Neural cell (in vitro differentiated cells): ENCODE measurements around the gene MCFD2. TPM values are rescaled to one million over a fixed set of nuclear protein-coding genes. Genes with fewer than 3 reads are reported as not detected.

Experiments used
- H2AFZ ChIP-seq: fragments of 200-600, 300-800 bp; sonication (generic), shearing (Covaris generic); 2 replicates; pipeline ENCODE4 v1.6.0; 2014; ENCODE audit warnings: low read depth, mild to moderate bottlenecking, antibody characterized with exemption, low read length, moderate library complexity
- H3F3A ChIP-seq: fragments of 200-600 bp; shearing (Covaris generic); 2 replicates; pipeline ENCODE4 v1.6.1; 2016; ENCODE audit warnings: mild to moderate bottlenecking, moderate library complexity, mixed read lengths, antibody characterized with exemption, low read length; ENCODE audit not compliant: insufficient read depth, poor library complexity, severe bottlenecking
- H3K27ac ChIP-seq: fragments of 200-600, 300-800 bp; sonication (generic), shearing (Covaris generic); 2 replicates; pipeline ENCODE4 v1.5.1; 2014; ENCODE audit warnings: mild to moderate bottlenecking, low read length, moderate library complexity
- H3K27me3 ChIP-seq: fragments of 300-800, 200-600 bp; sonication (generic), shearing (Covaris generic); 2 replicates; pipeline ENCODE4 v1.6.0; 2014; ENCODE audit warnings: mild to moderate bottlenecking, low read depth, low read length, moderate library complexity; ENCODE audit not compliant: insufficient read depth
- H3K36me3 ChIP-seq: fragments of 300-800, 200-600 bp; sonication (generic), shearing (Covaris generic); 2 replicates; pipeline ENCODE4 v1.5.1; 2014; ENCODE audit warnings: mild to moderate bottlenecking, antibody characterized with exemption, low read length, moderate library complexity; ENCODE audit not compliant: insufficient read depth
- H3K4me2 ChIP-seq: fragments of 300-800, 200-600 bp; sonication (generic), shearing (Covaris generic); 2 replicates; pipeline ENCODE4 v1.6.0; 2014; ENCODE audit warnings: mild to moderate bottlenecking, low read length
- H3K4me3 ChIP-seq: fragments of 300-800, 200-600 bp; sonication (generic), shearing (Covaris generic); 2 replicates; pipeline ENCODE4 v1.5.1; 2014; ENCODE audit warnings: mild to moderate bottlenecking, low read length, moderate library complexity
- H3K79me2 ChIP-seq: fragments of 200-600 bp; shearing (Covaris generic); replicated peaks from 2 replicates; pipeline ENCODE4 v1.6.0; 2014; ENCODE audit warnings: mild to moderate bottlenecking, low read length, moderate library complexity; ENCODE audit not compliant: insufficient read depth
- H3K9ac ChIP-seq: fragments of 300-800, 200-600 bp; sonication (generic), shearing (Covaris generic); 2 replicates; pipeline ENCODE4 v1.6.1; 2016; ENCODE audit warnings: mild to moderate bottlenecking, low read length, mixed read lengths
- H3K9me2 ChIP-seq: fragments of 200-600 bp; shearing (Covaris generic); 2 replicates; pipeline ENCODE4 v1.6.1; 2016; ENCODE audit warnings: mild to moderate bottlenecking, low read length, mixed read lengths; ENCODE audit not compliant: insufficient read depth
- H3K9me3 ChIP-seq: fragments of 200-600, 300-800 bp; sonication (generic), shearing (Covaris generic); 2 replicates; pipeline ENCODE4 v1.6.1; 2016; ENCODE audit warnings: mild to moderate bottlenecking, mixed run types, low read length, moderate library complexity, mixed read lengths
- H4K20me1 ChIP-seq: fragments of 200-600 bp; shearing (Covaris generic); 2 replicates; pipeline ENCODE4 v1.6.1; 2016; ENCODE audit warnings: mild to moderate bottlenecking, mixed run types; ENCODE audit not compliant: insufficient read depth
- CTCF ChIP-seq: fragments of 450-650 bp; IDR thresholded peaks from 2 replicates; pipeline ENCODE4 v1.5.1; 2014; ENCODE audit warnings: antibody characterized with exemption, mild to moderate bottlenecking, moderate library complexity; ENCODE audit not compliant: poor library complexity, severe bottlenecking
- EP300 ChIP-seq: fragments of 450-650 bp; conservative IDR thresholded peaks from 2 replicates; pipeline ENCODE4 v1.6.1; 2014; ENCODE audit warnings: antibody characterized with exemption, mild to moderate bottlenecking, moderate library complexity; ENCODE audit not compliant: poor library complexity, severe bottlenecking
- MXI1 ChIP-seq: fragments of 450-650 bp; conservative IDR thresholded peaks from 2 replicates; pipeline ENCODE4 v1.6.1; 2014; ENCODE audit warnings: antibody characterized with exemption, mild to moderate bottlenecking; ENCODE audit not compliant: poor library complexity, severe bottlenecking
- POLR2AphosphoS5 ChIP-seq: IDR thresholded peaks from 2 replicates; pipeline ENCODE4 v1.6.1; 2012
- RAD21 ChIP-seq: fragments of 450-650 bp; conservative IDR thresholded peaks from 2 replicates; pipeline ENCODE4 v1.6.1; 2014; ENCODE audit warnings: antibody characterized with exemption, mild to moderate bottlenecking, moderate library complexity
- REST ChIP-seq: IDR thresholded peaks from 2 replicates; pipeline ENCODE4 v1.6.1; 2012; ENCODE audit warnings: borderline replicate concordance
- SMC3 ChIP-seq: fragments of 450-650 bp; conservative IDR thresholded peaks from 2 replicates; pipeline ENCODE4 v1.6.1; 2014; ENCODE audit warnings: antibody characterized with exemption, mild to moderate bottlenecking, moderate library complexity; ENCODE audit not compliant: poor library complexity
- TAF1 ChIP-seq: IDR thresholded peaks from 2 replicates; pipeline ENCODE4 v1.6.1; 2012; ENCODE audit warnings: low read depth
- polyA plus RNA-seq: library from polyadenylated mRNA; depleted of rRNA; stranded (reverse); fragments of >200 nt; gene quantifications from 2 replicates; pipeline ENCODE4 v1.2.3, GENCODE V29; 2014

Gene MCFD2
- polyA plus RNA-seq, 1 donor from 2014 or later, result 78.8 TPM

- no peaks in the 10 kb centered on the region for H3F3A ChIP-seq
These were observed 15.2 kb downstream of the MCFD2 start for GRCh38 chr2:46900381-46900780.

GRCh38 chr2:46899053-46899452 is 16.6 kb downstream of the MCFD2 start:
- Histone ChIP-seq H2AFZ (no peak overlapping the region), H3K9me3 (no peaks in the 10 kb centered on the region), H3K9ac (no peak overlapping the region), H3K27me3 (no peaks in the 10 kb centered on the region), H3K27ac (no peak overlapping the region), H4K20me1 (no peaks in the 10 kb centered on the region), H3K4me3 (no peak overlapping the region), H3K9me2 (no peaks in the 10 kb centered on the region), H3K36me3 (no peaks in the 10 kb centered on the region), H3K79me2 (no peaks in the 10 kb centered on the region), H3F3A (no peaks in the 10 kb centered on the region), H3K4me2 (no peak overlapping the region)
- TF ChIP-seq EP300, result no peak
- TF ChIP-seq POLR2AphosphoS5, result no peak
- no peak for TF ChIP-seq REST
- no peak for TF ChIP-seq SMC3
- no peak for TF ChIP-seq MXI1
- TF ChIP-seq CTCF, result no peak
- TF ChIP-seq TAF1, result no peak

More at GRCh38 chr2:46900381-46900780, 15.2 kb downstream of the MCFD2 start:
- Histone ChIP-seq H3K9ac (no peak overlapping the region), H3K4me3 (no peak overlapping the region), H3K27me3 (no peaks in the 10 kb centered on the region), H2AFZ (no peak overlapping the region), H3K36me3 (no peaks in the 10 kb centered on the region), H3K79me2 (no peaks in the 10 kb centered on the region), H3K27ac (no peak overlapping the region), H3K9me2 (no peaks in the 10 kb centered on the region), H4K20me1 (no peaks in the 10 kb centered on the region), H3K9me3 (no peaks in the 10 kb centered on the region), H3K4me2 (no peak overlapping the region)
- TF ChIP-seq SMC3 (no peak), POLR2AphosphoS5 (no peak), CTCF (no peak), REST (no peak), EP300 (no peak), MXI1 (no peak), TAF1 (no peak), RAD21 (no peak)
